OCI-LY1 (cell line): ENCODE measurements around the gene CTNNA2.

Experiments
- H2AFZ ChIP-seq: fragments of 200-600 bp; sonication (generic), shearing (Covaris generic); 2 replicates; pipeline ENCODE4 v1.6.0; 2014; ENCODE audit warnings: antibody characterized with exemption, mild to moderate bottlenecking, low read length
- H3F3A ChIP-seq: fragments of 200-600 bp; sonication (generic), shearing (Covaris generic); 2 replicates; pipeline ENCODE4 v1.6.0; 2014; ENCODE audit warnings: mild to moderate bottlenecking, antibody characterized with exemption, low read length, moderate library complexity; ENCODE audit not compliant: insufficient read depth
- H3K27ac ChIP-seq: fragments of 200-600 bp; sonication (generic); 2 replicates; pipeline ENCODE4 v1.5.1; 2014; ENCODE audit warnings: low read length, mixed run types, mild to moderate bottlenecking, low read depth; ENCODE audit not compliant: poor library complexity, severe bottlenecking
- H3K27me3 ChIP-seq: fragments of 200-600 bp; sonication (generic); 2 replicates; pipeline ENCODE4 v1.6.0; 2014; ENCODE audit warnings: antibody characterized with exemption, mild to moderate bottlenecking, low read length, moderate library complexity; ENCODE audit not compliant: insufficient read depth
- H3K36me3 ChIP-seq: fragments of 200-600 bp; sonication (generic); 2 replicates; pipeline ENCODE4 v1.6.1; 2014; ENCODE audit warnings: mild to moderate bottlenecking, antibody characterized with exemption, low read length, moderate library complexity, mixed read lengths; ENCODE audit not compliant: insufficient read depth
- H3K4me1 ChIP-seq: fragments of 200-600 bp; sonication (generic); 2 replicates; pipeline ENCODE4 v1.5.1; 2014; ENCODE audit warnings: mild to moderate bottlenecking, low read length, moderate library complexity; ENCODE audit not compliant: insufficient read depth, severe bottlenecking
- H3K4me2 ChIP-seq: fragments of 200-600 bp; sonication (generic), shearing (Covaris generic); 2 replicates; pipeline ENCODE4 v1.6.1; 2014; ENCODE audit warnings: low read length
- H3K4me3 ChIP-seq: fragments of 200-600 bp; sonication (generic); 2 replicates; pipeline ENCODE4 v1.5.1; 2014; ENCODE audit warnings: low read length, low read depth, mild to moderate bottlenecking, mixed read lengths; ENCODE audit not compliant: poor library complexity, severe bottlenecking
- H3K79me2 ChIP-seq: fragments of 200-600 bp; shearing (Covaris generic); 2 replicates; pipeline ENCODE4 v1.6.1; 2016; ENCODE audit warnings: mixed run types, low read length, mixed read lengths; ENCODE audit not compliant: insufficient read depth
- H3K9ac ChIP-seq: fragments of 200-600 bp; sonication (generic), shearing (Covaris generic); 2 replicates; pipeline ENCODE4 v1.6.1; 2014; ENCODE audit warnings: mild to moderate bottlenecking, low read length, mixed read lengths
- H3K9me2 ChIP-seq: fragments of 200-600 bp; sonication (generic), shearing (Covaris generic); 2 replicates; pipeline ENCODE4 v1.6.1; 2014; ENCODE audit warnings: low read depth, mild to moderate bottlenecking, low read length, mixed read lengths
- H3K9me3 ChIP-seq: fragments of 200-600 bp; shearing (Covaris generic); 2 replicates; pipeline ENCODE4 v1.6.1; 2014; ENCODE audit warnings: low read length, mixed read lengths
- H4K20me1 ChIP-seq: fragments of 200-600 bp; sonication (generic), shearing (Covaris generic); 2 replicates; pipeline ENCODE4 v1.6.0; 2016; ENCODE audit warnings: mild to moderate bottlenecking, low read length; ENCODE audit not compliant: insufficient read depth
- CTCF ChIP-seq: fragments of 200-600 bp; sonication (generic), shearing (Covaris generic); IDR thresholded peaks from 2 replicates; pipeline ENCODE4 v1.5.1; 2017; ENCODE audit warnings: mild to moderate bottlenecking, antibody characterized with exemption, low read length, moderate library complexity, mixed read lengths
- EZH2 ChIP-seq: fragments of 200-600 bp; sonication (generic), shearing (Covaris generic); IDR thresholded peaks from 2 replicates; pipeline ENCODE4 v1.8.0; 2017; ENCODE audit warnings: borderline replicate concordance, mixed run types, mild to moderate bottlenecking, antibody characterized with exemption, low read length, moderate library complexity, mixed read lengths

The CTNNA2 gene

GRCh38 chr2:79964966-79965365 is 452.1 kb downstream of the CTNNA2 start:
- H3K9me2 ChIP-seq = no peaks in the 10 kb centered on the region
- no peaks in the 10 kb centered on the region for H3K9me3 ChIP-seq
- no peak overlapping the region for H3K9ac ChIP-seq
- no peak overlapping the region for H3K4me3 ChIP-seq
- no peak overlapping the region for H3K4me2 ChIP-seq
- H2AFZ ChIP-seq = no peak overlapping the region
- no peak for TF ChIP-seq EZH2
- TF ChIP-seq CTCF = no peak
- no peaks in the 10 kb centered on the region for H3K27me3 ChIP-seq
- no peaks in the 10 kb centered on the region for H3F3A ChIP-seq
- no peaks in the 10 kb centered on the region for H3K4me1 ChIP-seq
- H3K79me2 ChIP-seq = no peaks in the 10 kb centered on the region
- no peak overlapping the region for H3K27ac ChIP-seq
- H4K20me1 ChIP-seq = no peaks in the 10 kb centered on the region
- H3K36me3 ChIP-seq = no peaks in the 10 kb centered on the region

- no peak overlapping the region for H3K4me2 ChIP-seq
- no peak overlapping the region for H3K27ac ChIP-seq
- H3K79me2 ChIP-seq = no peaks in the 10 kb centered on the region
- TF ChIP-seq EZH2 = no peak
- no peak for TF ChIP-seq CTCF
- H3K9me3 ChIP-seq = no peaks in the 10 kb centered on the region
- H3F3A ChIP-seq = no peaks in the 10 kb centered on the region
- no peaks in the 10 kb centered on the region for H3K9me2 ChIP-seq
- no peaks in the 10 kb centered on the region for H3K27me3 ChIP-seq
- H4K20me1 ChIP-seq = no peaks in the 10 kb centered on the region
- H3K4me3 ChIP-seq = no peak overlapping the region
- H3K4me1 ChIP-seq = no peaks in the 10 kb centered on the region
- H3K9ac ChIP-seq = no peak overlapping the region
- no peak overlapping the region for H2AFZ ChIP-seq
- no peaks in the 10 kb centered on the region for H3K36me3 ChIP-seq
These were observed 453.5 kb downstream of the CTNNA2 start for GRCh38 chr2:79966369-79966768.

- Histone ChIP-seq H3K27ac (no peak overlapping the region), H3K27me3 (no peaks in the 10 kb centered on the region), H2AFZ (no peak overlapping the region), H3K36me3 (no peaks in the 10 kb centered on the region), H3K4me1 (no peaks in the 10 kb centered on the region), H3K9ac (no peak overlapping the region), H3F3A (no peaks in the 10 kb centered on the region), H3K9me2 (no peaks in the 10 kb centered on the region), H3K4me3 (no peak overlapping the region), H3K9me3 (no peaks in the 10 kb centered on the region), H3K4me2 (no peak overlapping the region), H4K20me1 (no peaks in the 10 kb centered on the region), H3K79me2 (no peaks in the 10 kb centered on the region)
- no peak for TF ChIP-seq CTCF
- TF ChIP-seq EZH2 = no peak
These were observed 454.0 kb downstream of the CTNNA2 start for GRCh38 chr2:79966882-79967281.
